Renal cortical epithelial cell (primary cell): ENCODE results near the gene SAP30BP. TPM values are rescaled to one million over a fixed set of nuclear protein-coding genes. Genes with fewer than 3 reads are reported as not detected.

Source experiments
- DNase-seq: peaks from one replicate; pipeline ENCODE4 v3.0.0-alpha.2; 2011; ENCODE audit warnings: low read depth
- total RNA-seq: library from RNA; depleted of rRNA; stranded (reverse); fragments of >200 nt; gene quantifications from 2 replicates; pipeline ENCODE4 v1.2.3, GENCODE V29; 2014

The SAP30BP gene
- total RNA-seq, 1 donor from 2014 or later: 55.6 TPM

DNA sequence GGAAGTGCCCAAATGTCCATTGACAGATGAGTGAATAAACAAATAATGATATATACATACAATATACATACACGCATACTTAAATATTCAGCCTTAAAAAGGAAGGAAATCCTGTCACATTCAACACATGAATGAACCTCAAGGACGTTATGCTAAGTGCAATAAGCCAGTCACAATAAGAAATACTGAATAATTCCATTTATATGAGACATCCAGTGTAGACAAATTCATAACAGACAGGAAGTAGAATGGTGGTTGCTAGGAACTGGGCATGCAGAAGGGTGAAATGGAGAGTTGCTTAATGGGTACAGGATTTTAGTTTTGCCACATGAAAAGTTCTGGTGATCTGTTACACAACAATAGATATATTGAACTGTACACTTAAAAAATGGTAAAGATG, 45.3 kb downstream of the SAP30BP start:
- DNase-seq: no peak

DNA sequence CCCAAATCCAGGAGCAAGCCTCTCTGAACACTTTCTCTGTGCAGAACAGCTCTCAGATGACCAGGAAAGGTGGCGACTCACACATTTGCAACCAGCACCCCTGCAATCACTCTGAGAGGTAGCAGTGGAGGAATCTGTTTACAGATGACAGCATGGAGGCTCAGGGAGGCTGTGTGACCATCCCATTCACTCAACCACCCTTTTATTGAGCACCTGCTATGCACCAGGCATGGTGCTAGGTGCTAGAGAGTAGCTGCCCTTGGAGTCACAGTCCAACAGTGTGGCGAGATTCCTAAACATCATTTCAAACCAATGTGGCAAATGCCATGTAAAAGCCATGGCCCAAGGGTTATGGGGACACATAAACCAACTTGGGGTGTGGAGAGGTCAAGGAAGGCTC, 52.6 kb downstream of the SAP30BP start:
- DNase-seq: no peak

DNA sequence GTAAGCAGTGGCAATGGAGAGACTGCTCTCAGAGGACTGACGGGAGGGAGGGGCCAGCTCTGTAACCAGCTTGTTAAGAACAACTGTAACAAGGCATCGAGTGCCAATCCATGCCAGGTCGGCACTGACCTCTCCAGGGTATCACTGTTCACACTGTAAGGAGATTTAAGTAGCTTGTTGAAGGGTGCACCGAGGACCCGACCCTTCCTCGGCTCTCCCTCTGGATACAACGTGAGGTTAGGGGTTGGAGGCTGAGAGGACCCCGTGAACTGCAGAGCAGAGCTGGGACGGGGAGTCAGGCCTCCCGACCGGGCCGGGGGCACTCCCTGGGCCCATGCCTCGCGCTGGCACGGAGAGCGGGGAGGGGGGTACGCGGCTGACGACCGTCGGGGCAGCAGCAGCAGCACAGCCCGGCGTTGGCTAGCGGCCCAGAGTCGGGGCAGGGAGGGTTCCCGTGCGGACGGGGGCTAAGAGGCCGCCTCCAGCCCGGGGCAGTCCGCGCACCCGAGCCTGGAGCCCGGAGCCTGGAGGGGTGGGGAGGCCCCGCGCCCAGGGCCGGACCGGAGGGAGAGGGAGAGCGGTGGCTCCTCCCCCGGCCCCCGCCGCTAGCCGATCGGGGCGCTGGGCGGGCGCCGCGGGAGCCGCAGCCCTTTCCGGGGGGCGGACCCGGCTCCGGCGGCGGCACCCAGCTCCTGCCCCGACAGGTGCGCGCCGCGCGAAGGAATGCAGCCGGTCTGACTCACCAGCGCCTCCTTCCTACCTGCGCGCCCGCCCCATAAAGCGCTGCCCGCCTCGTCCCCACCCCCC, 53.7 kb downstream of the SAP30BP start, which contains the start of gene ITGB4:
TSS of gene ITGB4 (plus strand) at position 804 of the 807 bp plus-strand sequence. CDS start 3,245 bp downstream, outside the sequence.
- peak; percentile 32 for DNase-seq

- DNase-seq: no peak
Observed at GRCh38 chr17:75721463-75722011, 54.4 kb downstream of the SAP30BP start.

DNA sequence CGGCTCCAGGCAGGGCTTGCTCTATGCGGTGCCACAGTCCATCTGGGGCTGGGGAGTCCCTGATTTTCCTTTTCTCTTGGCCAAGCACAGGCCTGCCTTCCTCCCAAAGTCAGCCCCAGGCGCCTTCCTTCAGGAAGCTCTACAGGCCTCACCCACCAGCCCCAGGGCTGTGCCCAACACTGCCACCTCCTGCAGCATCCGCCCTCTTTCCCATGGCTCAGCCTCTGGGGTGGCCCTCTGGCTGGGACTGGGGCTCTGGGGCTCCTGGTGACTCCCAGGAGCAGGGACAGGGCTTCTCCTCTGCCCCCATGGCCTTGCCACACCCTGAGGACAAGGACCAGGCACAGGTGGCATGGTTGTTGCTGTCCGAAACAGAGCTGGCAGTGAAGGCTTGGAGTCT, 54.9 kb downstream of the SAP30BP start:
- DNase-seq: no peak

DNA sequence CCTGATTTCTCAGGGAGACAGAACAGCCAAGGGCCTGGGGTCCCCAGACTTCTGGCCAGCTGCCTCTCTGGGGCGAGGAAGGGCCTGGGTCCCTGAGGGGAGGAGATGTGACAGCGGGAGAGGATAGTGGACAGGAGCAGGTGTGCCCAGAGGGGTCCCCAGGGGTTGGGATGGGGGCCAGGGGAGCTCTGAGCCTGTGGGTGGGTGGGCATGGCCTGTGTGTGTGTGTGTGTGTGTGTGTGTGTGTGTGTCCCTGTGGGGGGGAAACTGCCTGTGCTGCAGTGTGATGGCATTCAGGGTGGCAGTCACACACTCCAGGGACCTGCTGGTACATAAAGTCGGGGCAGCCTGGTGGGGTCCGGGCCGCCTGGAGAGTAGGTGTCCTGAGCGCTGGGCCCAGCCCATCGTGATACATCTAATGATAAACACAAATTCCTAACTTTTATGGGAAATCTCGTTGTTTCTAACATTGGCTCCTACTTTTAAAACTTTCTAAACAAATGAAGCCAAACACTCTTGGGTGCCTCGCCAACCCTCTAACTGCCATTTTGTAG, 55.5 kb downstream of the SAP30BP start:
- no peak for DNase-seq

GRCh38 chr17:75723171-75723930, 56.2 kb downstream of the SAP30BP start:
- DNase-seq: no peak

DNA sequence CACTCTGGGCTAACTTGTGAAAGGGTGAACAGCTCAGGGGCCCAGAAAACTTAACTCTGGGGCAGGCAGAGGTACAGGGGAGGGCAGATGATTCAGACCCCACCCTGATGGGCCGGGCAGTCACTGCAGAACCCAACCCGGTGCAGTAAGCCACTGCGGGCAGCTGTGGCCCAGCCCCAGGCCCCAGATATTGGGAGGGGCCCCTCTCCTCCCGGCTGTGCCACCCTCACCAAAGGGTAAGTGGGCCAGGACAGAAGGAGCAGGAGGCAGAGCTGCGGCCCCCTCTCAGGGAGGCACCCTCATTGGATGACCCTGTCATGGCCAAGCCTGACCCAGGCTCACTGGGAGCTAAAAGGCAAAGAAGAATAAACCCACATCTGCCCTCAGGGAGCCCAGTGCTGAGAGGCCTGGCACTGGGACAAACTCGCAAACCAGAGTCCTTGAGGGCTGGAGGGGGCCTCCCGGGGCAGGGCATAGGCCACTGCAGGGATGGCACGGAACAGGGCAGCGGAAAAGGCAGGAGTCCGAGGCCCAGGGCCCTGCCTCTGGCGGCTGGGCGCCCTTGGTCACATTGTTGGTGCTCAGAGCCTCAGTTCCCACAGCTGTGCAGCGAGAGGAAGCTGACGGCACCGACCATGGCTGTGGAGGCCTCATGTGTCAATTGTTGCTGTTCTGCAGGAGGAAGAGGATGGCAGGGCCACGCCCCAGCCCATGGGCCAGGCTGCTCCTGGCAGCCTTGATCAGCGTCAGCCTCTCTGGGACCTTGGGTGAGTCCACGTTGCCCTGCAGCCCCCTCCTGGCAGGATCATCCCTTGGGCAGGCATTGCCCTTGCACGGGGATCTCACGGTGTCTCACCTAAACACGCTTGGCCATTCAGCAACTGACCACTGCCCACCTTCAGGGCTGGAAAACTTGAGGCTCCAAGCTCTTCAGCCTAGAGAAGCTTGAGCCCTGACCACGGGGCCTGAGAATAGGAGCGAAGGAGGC, 57.2 kb downstream of the SAP30BP start:
- DNase-seq: no peak

- DNase-seq: no peak
Observed at GRCh38 chr17:75725504-75725903, 58.4 kb downstream of the SAP30BP start.

- no peak for DNase-seq
Observed at GRCh38 chr17:75727391-75727790, 60.3 kb downstream of the SAP30BP start.

DNA sequence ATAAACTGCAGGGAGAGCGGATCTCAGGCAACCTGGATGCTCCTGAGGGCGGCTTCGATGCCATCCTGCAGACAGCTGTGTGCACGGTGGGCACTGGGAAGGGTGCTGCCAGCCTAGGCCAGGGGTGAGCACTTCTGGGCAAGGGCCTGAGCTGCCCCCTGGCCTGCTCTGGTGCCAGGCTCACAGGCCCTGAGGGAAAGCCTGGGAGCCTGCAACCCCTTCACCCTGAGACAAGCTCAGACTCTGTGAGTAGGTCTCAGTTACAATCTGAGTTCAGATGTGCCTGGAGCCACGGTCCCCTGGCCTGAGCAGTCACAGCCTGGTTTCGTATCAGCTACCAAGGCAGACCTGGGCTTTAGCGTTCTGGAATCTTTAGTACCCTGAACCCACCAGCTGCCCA, 62.2 kb downstream of the SAP30BP start:
- DNase-seq: no peak

DNA sequence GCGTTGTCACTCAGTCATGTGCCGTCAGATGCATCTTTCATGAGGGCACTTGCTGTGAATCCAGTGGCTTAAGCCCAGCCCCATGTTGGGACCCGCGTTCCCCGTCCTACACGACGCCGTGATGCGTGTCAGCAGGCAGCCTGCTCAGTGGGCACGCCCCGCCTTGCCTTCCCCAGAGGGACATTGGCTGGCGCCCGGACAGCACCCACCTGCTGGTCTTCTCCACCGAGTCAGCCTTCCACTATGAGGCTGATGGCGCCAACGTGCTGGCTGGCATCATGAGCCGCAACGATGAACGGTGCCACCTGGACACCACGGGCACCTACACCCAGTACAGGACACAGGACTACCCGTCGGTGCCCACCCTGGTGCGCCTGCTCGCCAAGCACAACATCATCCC, 62.9 kb downstream of the SAP30BP start:
- DNase-seq: no peak

DNA sequence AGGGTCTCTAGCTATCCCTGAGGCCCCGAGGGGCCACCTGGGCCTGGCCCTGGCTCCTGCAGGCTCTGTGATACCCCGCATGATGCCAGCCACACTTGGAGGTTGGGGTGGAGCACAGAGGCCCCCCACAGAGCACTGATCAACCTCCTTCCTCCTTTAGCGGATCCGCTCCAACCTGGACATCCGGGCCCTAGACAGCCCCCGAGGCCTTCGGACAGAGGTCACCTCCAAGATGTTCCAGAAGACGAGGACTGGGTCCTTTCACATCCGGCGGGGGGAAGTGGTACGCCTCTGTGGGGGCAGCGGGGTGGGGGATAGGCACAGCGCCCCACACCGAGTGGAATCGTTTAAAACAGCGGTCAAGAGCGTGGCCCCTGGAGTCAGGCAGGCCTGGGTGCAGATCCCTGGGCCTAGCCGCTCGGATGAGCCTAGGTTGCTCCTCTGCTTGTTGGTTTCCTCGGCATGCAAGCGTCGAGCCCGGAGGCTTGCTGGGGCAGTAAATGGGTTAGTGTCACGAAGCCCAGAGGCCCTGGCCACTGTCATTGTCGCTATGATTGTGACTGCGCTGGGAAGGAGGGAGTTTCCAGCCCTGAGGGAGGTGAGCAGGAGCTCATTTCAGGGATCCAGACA, 64.1 kb downstream of the SAP30BP start:
- no peak for DNase-seq

DNA sequence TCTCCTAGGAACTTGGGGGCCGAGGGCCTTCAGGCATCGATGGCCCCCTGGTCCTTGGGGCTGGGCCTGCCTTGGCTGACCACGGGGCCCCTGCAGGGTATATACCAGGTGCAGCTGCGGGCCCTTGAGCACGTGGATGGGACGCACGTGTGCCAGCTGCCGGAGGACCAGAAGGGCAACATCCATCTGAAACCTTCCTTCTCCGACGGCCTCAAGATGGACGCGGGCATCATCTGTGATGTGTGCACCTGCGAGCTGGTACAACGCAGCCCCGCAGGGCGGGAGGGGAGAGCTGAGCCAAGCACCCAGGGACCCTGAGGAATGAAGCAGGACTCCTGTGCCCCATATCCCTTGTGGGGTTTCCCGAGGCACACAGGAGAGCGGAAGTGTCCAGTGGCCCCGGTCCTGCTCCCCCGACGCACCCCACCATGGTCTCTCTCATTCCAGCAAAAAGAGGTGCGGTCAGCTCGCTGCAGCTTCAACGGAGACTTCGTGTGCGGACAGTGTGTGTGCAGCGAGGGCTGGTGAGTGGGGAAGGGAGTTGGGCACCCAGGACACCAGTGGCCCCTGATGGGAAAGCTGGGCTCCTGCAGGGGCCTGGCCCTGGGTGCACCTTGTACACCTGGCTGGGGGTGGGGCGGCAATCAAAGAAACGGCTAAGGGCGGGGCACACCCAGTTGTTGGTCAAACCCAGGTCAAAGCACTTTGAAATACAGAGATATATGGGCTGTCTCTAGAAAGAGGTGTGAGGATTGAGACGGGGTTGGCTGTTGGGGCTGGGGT, 64.8 kb downstream of the SAP30BP start:
- DNase-seq: no peak

GRCh38 chr17:75733471-75733870, 66.3 kb downstream of the SAP30BP start:
- DNase-seq: no peak

DNA sequence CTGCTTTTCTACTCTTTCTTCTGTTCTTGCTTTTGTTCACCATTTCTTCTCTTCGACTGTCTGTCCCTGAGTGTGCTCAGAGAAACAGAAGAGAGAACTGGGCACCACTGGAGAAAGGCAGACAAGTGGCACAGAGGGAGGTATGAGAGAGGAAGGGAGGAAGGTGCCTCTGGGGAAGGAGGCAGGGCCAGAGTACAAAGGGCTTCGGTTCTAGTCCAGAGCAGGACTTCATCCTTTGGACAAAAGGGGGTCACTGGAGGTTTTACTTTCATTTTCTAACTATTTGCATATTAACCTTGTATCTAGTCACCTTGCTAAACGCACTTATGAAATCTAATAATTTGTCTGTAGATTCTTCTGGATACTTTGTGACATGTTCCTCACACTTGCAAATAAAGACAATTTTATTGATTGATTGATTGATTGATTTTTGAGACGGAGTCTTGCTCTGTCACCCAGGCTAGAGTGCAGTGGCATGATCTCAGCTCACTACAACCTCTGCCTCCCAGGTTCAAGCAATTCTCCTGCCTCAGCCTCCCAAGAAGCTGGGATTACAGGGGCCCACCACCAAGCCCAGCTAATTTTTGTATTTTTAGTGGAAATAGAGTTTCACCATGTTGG, 67.6 kb downstream of the SAP30BP start:
- DNase-seq: no peak

GRCh38 chr17:75736173-75736835, 69.2 kb downstream of the SAP30BP start:
- DNase-seq: no peak

GRCh38 chr17:75737133-75737962, 70.2 kb downstream of the SAP30BP start:
- no peak for DNase-seq
